GM21528 (cell line): ENCODE data around the gene GAL3ST2.
"Not testable (repeated sequence)": the region's sequence is repeated elsewhere in the genome, so short reads cannot be mapped to it uniquely, and the experiment has no call there.

ENCODE experiments used
- ATAC-seq: cut with Tn5 transposase; IDR thresholded peaks from one replicate; pipeline ENCODE4 v1.9.1; 2021; ENCODE audit warnings: mild to moderate bottlenecking, moderate library complexity; ENCODE audit not compliant: unreplicated experiment, low FRiP score

Gene GAL3ST2

DNA sequence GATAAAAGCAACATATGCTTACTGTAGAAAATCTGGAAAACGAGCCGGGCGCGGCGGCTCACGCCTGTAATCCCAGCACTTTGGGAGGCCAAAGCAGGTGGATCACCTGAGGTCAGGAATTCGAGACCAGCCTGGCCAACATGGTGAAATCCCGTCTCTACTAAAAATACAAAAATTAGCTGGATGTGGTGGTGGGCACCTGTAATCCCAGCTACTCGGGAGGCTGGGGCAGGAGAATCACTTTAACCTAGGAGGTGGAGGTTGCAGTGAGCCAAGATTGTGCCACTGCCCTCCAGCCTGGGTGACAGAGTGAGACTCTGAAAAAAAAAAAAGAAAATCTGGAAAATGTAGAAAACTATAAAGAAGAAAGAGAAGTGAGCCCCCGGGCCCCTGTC lies 41.2 kb downstream of the GAL3ST2 start:
- not testable (repeated sequence) for ATAC-seq

DNA sequence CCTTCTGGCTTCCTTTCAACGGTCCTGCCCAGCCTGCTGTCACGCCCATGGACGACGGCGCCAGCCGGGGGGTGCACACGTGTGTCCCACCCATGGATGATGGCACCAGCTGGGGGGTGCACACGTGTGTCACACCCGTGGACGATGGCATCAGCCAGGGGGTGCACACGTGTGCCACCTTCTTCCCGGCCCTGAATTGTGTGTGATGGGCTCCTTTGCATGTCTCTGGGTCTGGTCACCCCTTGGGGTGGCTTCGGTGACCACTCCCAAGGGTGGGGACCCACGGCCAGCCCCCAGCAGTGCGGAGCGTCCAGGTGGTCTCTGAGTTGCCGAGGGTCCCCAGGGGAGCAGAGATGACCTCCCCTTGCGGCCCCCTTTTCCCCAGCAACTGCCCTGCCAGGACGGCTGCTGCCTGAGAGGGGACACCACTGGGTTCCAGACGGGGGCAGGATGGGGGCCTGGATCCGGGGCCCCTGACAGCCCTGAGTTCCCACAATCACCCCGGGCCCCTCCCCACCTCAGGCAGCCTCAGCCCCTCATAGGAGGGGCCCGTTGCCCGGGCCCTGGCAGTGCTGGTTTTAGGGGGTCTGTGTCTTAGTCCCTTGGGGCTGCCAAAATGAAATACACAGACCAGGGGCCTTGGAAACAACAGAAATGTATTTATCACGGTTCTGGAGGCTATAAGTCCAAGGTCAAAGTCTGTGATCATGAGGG lies 41.8 kb downstream of the GAL3ST2 start:
- no peak for ATAC-seq

DNA sequence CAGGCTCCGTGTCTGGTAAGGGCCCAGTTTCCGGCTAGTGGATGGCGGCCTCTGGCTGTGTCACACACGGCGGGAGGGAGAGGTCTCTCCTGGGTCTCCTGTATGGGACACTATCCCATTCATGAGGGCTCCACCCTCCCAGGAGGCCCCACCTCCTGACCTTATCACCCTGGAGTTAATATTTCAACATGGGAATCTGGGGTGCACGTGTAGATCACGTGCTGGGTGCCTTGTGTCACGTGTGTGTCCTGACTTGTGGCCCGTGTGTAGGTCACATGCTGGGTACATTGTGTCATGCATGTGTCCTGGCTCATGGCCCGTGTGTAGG lies 42.3 kb downstream of the GAL3ST2 start:
- ATAC-seq = no peak

DNA sequence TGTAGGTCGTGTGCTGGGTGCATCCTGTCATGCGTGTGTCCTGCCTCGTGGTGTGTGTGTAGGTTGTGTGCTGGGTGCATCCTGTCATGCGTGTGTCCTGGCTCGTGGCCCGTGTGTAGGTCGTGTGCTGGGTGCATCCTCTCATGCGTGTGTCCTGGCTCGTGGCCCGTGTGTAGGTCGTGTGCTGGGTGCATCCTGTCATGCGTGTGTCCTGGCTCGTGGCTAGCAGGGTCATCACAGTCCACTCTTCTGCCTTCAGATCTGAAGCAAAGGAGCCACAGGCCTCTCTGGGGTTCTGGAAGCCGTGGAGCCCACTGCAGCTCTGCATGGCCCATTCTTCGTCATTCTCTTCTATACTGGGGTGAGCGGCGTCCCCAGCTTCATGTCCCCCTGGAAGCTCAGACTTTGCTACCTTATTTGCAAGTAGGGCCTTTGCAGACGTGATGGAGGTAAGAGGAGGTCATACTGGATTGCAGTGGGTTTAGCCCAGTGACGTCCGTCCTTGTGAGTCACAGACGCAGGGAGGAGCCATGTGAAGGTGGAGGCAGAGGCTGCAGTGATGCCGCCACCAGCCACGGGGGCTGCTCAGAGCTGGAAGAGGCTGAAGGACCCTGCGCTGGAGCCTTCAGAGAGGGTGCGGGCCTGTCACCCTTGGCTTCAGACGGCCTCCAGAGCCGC lies 43.5 kb downstream of the GAL3ST2 start:
- ATAC-seq = not testable (repeated sequence)

DNA sequence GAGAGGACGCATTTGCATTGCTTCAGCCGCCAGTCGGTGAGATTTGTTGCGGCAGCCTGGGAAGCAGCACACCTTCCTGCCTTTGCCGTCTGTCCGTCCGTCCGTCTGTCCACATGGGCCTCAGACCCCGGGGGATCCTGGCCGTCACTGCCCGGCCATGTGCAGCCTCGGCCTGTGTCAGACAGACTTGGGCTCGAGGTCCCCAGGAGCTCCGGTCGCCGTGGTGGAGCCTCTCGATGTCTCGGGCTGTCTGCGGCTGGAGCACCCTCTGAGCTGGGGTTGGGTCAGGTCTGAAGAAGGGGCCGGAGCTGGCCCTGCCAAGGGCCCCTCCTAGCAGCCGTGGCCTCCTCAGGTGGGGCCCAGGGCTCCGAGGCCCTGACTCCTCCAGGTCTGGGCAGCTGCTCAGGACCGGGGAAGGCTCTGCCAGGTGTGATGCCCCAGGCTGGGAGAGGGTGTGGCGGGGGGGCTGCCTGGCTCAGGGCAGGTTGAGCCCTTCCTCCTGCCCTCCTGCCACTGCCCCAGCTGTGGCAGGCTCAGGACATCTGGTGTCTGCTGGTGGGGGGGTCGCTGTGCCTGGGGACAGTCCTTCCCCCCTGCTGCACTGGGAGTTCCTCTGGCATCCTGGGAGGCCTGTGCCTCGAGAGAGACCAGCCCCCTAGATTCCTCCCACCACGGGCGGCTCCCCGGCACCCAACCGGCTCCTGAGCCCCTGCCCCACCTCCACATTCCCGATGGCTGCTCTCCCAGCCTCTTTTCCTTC lies 44.2 kb downstream of the GAL3ST2 start:
- ATAC-seq = no peak

DNA sequence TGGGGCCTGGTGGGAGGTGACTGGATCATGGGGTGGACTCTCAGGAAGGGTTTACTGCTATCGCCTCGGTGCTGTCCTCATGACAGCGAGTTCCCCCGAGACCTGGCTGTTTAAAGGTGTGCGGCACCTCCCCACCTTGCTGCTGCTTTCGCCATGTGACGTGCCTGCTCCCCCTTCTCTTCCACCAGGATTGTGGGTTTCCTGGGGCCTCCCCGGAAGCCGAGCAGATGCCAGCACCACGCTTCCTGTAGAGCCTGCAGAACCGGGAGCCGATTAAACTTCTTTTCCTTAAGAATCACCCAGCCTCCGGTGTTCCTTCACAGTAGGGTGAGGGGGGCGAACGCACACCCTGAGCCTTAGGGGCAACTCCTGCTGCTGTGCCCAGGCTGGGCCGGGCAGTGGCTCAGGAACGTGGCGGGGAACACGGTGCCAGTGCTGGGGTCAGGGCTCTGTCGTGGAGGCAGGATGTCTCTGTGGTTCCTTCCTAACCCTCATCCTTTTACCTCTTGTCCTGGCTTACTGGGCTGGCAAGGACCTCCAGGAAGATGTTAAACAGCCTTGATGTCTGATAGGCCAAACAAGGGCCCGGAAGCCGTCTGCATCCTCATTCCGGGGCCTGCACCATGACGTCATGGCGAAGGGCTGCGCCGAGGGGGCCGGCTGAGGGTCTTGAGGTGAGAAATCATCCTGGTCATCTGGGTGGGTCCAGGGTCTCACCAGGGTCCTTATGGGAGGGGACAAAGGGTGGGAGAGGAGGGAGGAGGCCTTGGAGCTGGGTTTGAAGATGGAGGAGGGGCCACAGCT lies 45.0 kb downstream of the GAL3ST2 start:
- no peak for ATAC-seq

DNA sequence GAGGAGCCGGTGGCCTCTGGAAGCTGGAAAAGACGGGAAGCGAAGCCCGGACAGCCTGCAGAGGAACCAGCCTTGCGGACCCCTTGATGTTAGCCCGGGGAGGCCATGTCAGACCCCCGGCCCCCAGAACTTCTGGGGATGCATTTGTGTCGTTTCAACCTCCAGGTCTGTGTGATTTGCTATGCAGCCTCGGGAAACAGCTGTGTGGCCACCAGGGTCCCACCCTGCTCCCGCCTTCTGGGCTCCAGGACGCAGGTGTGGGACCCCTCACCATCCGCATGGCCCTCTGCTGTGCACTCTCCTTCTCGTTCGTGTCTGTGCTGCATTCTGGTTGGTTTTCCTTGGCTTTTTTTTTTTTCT lies 45.6 kb downstream of the GAL3ST2 start:
- no peak for ATAC-seq

DNA sequence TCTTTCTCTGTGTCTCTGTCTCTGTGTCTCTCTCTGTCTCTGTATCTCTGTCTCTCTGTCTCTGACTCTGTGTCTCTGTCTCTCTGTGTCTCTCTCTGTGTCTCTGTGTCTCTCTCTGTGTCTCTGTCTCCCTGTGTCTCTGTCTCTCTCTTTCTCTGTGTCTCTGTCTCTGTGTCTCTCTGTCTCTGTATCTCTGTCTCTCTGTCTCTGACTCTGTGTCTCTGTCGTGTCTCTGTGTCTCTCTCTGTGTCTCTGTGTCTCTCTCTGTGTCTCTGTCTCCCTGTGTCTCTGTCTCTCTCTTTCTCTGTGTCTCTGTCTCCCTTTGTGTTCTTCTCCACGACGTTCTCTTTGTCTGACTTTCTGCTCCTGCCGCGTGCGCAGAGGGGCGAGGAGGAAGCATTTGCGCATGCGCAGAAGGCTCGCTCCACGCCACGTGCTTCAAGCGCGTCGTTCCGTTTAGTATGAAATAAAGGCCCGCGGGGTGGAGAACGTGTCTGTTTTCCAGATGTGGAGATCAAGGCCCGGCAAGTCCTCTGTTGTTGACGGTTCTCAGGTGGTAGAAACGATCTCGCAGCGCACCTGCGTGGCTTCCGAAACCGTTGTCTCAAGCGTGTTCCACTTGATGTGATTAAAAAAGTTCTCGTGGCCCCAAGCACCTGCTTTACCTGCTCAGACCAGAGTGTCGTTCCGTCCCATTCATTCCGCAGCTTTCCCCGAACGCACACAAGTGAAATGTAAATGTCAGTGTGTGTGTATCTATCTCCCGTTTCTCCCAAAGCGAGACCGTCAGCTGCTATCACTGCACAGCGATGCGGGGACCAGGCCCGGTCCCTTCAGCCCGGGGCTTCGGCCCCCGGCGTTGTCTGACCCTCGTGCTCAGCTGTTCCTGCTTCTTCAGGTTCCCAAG lies 47.2 kb downstream of the GAL3ST2 start:
- ATAC-seq = not testable (repeated sequence)

DNA sequence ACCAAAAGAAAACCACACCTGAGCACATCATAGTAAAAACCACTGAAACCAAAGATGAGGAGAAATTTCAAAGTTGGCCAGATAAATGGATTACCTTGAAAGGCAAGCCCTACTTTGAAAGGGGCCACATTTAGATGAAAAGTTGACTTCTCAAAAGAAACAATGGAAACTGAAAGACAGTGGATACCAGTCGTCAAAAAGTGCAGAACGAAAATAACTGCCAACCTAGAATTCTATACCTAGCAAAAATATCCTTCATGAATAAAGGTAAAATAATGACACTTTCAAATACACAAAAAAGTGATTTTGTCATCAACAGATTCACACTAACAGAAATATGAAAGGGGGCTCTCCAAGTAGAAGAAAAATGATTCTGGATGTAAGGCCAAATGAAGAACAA lies 50.8 kb downstream of the GAL3ST2 start:
- ATAC-seq = no peak

DNA sequence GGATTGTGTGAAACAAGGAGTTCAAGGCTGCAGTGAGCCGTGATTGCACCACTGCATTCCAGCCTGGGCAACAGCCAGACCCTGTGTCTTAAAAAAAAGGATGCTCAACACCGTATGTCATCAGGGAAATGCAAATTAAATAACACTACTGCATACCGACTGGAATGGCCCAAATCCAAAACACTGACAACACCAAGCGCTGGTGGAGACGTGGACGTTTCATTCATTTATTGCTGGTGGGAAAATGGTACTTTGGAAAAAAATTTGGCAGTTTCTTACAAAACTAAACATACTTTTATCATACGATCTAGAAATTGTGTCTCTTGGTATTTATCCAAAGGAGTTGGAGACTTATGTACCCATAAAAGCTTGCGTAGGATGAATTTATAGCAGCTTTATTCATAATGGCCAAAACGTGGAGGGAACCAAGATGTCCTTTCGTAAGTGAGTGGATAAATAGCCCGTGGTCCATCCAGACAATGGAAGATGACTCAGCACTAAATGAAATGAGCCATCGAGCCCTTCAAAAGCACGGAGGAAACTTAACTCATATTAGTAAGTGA lies 56.6 kb downstream of the GAL3ST2 start:
- no peak for ATAC-seq

DNA sequence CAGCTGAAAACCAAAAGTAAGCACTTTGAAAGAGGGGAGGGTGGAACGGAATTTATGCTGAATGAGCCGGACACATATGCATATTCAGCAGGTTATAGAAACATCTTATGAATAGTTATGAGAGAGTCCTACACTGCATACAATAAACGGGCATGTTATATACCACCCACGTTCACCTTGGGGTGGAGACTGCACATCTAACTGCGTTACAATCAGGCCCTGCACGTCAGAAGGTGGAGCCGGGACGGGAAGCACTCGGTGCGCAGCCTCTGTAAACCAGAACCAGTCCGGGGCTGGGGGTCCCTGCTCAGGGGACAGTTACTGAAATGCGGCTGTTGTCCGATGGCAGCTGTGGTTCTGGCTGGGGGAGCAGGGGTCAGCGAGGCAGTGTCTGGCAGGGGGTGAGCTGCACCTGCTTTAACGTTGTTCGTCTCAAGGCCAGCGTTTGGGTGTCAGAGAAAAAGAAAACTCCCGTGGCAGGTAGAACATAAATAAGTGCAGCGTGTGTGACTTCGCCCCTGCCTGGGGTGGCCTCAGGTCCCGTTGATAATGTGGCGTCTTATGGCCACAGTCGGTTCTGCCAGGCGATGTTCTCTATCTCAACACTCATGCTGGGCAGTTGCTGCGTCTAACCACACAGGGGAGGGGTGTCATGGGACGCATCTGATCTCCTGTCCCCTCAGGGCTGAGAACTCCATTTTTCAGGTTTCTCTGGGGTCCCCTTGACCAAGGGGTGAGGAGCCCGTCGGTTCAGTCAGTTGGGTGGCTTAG lies 57.3 kb downstream of the GAL3ST2 start:
- ATAC-seq = not testable (repeated sequence)

DNA sequence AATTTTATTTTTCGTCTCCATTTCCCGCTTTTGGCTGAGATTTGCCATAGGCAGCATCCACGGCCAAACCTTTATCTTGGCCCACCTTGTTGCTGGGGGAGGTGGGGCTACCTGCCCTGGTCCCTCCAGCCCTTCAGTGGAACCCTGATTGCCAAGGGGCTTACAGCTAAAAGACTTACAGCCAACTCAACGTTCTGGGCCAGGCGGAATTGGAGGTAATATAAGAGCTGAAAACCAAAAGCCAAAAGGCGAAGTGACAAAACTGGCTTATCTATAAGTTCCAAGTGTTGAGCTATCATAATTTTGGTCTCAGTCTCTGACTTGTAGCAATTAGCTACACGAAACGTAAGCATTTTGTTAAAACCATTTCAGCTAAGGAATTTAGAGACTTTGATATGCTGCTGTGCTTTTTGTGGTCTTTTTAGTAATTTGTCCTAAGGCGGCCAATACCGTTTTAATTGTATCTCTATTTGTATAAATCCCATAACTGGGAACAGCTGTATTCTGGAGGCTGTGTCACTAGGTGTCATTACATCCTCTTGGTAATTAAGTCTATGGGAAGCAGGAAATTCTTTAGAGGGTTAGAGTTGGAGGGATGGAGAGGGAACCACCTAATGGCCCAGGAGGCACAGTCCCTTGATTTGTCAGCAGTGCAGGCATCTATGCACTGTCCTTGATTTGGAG lies 58.0 kb downstream of the GAL3ST2 start:
- ATAC-seq = no peak

DNA sequence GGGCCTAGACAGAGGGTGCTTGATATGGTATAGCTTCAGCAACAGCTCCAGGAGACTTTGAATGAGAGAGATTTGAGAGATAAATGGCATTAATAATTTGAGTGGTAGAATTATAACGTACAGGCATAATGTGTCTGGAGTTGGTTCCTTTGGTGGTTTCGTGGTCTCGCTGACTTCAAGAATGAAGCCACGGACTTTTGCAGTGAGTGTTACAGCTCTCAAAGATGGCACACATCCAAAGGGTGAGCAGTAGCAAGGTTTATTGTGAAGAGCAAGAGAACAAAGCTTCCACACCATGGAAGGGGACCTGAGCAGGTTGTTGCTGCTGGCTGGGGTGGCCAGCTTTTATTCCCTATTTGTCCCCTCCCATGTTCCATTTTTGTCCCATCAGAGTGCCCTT lies 59.0 kb downstream of the GAL3ST2 start:
- ATAC-seq = no peak

DNA sequence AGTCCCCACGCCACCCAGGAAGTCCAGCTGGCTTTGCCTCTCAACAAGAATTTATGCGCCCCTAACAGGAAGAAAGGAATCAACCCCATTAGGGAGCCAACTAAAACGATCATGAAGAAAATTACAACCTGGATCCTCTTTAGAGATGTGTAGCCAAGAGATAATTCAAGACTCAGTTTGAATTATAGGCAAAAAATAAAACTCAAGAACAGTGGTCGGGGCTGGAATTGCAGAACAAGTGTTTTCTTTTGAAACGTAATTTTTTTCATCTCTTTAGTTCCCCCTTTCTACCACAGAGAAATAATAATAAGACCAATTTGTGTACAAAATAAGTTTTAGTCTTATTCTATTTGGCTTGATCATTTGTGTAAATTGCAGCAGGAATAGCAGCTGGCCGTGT lies 59.7 kb downstream of the GAL3ST2 start:
- no peak for ATAC-seq

DNA sequence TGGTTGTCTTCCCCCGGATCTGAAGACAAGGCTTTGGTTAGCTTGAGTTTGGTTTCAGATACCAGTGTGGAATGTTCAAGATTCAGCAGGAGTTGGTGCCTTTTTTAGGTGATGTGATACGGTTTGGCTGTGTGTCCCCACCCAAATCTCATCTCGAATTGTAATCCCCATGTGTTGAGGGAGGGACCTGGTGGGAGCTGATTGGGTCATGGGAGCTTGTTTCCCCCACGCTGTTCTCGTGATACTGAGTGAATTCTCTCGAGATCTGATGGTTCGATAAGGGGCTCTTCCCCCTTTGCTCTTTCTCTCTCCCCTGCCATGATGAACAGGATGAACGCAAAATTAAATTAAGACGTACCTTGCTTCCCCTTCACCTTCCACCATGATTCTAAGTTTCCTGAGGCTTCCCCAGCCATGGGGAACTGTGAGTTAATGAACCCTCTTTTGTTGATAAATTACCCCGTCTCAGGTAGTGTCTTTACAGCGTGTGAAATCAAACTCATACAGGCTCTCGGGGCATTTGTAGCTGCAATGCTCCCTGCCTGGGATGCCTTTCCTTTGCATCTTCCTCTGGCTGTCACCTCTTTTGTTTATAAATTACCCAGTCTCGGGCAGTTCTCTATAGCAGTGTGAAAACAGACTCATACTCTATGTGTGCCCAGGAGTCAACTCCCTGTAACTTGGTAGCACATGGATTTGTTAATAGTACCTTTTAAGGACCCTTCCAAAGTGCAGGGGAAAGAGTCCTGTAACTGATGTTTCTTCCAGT lies 60.8 kb downstream of the GAL3ST2 start:
- ATAC-seq = no peak

DNA sequence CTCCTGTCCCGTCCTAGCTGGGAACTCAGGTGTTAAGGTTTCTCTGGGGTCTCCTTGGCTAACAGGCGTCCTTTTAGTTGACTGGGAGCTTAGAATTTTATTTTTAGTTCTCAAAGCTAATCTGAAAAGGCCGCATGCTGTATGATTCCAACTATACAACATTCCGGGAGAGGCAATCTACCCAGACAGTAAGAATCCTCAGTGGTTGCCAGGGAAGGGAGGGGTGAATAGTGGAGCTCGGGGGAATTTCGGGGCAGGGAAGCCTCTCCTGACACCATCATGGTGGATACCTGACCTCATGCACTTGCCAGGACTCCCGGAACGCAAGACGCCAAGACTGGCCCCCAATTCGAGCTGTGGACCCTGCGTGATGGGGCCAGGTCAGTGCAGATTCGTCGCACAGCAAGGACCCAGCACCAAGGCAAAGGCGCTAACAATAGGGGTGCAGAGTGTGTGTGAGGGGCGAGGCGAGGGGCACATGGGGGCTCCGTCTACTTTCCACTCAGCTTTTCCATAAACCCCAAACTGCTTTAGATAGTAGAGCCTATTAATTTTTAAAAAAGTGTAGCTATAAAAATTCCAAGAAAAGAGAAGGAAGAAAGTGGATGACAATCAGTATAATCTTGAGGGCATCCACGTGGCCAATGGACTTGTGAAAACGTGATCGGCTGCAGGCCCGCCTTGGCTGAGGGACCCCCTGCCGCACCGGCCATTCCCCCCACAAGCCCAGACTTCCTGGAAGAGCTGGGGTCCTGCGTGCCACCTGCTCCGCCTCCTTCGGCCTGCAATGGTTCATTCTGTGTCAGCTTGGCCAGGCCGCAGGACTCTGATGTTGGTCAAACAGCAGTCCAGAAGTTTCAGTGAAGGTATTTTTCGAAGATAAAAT lies 64.8 kb downstream of the GAL3ST2 start:
- ATAC-seq = no peak

DNA sequence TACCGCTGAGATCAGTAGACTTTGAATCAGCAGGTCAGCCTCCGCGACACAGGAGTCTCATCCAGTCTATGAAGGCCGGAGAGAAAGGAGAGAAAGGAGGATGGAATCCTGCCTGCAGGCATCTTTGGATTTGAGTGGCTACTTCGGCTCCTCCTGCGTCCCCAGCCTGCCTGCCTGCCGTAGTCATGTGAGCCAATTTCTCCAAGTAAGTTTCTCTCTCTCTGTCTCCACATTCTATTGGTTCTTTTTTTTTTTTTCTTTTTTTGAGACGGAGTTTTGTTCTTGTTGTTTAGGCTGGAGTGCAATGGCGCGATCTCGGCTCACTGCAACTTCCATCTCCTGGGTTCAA lies 65.4 kb downstream of the GAL3ST2 start:
- ATAC-seq = no peak
